ENCODE data around the gene LRRC74A. TPM values are rescaled to one million over a fixed set of nuclear protein-coding genes. Genes with fewer than 3 reads are reported as not detected.

Gene LRRC74A
- total and polyA plus RNA-seq, 8 donors: 0.07 TPM; not detected in 7

- Histone ChIP-seq H3K36me3 (no peaks in the 10 kb centered on the region), H3K9me3 (no peaks in the 10 kb centered on the region), H3K4me3 (peak overlapping the region in 1 of 4 donors; percentile 47), H3K27ac (peak overlapping the region; percentile 79 to 96 (median 86)), H3K27me3 (no peaks in the 10 kb centered on the region), H3K4me1 (peaks cover 65 to 75% (median 68%) of the 10 kb centered on the region in 3 donors)
- FAIRE-seq (no peak), DNase-seq (peak; percentile 81 to 90 (median 88)), ATAC-seq (peak; percentile 58 to 68 (median 64))
- intact Hi-C loops (cut with DNase I): no loop called here
- 15 to 23% methylated on average over 7 of the region's 7 CpGs for WGBS, 2 donors
- TF ChIP-seq, protein P1, sequence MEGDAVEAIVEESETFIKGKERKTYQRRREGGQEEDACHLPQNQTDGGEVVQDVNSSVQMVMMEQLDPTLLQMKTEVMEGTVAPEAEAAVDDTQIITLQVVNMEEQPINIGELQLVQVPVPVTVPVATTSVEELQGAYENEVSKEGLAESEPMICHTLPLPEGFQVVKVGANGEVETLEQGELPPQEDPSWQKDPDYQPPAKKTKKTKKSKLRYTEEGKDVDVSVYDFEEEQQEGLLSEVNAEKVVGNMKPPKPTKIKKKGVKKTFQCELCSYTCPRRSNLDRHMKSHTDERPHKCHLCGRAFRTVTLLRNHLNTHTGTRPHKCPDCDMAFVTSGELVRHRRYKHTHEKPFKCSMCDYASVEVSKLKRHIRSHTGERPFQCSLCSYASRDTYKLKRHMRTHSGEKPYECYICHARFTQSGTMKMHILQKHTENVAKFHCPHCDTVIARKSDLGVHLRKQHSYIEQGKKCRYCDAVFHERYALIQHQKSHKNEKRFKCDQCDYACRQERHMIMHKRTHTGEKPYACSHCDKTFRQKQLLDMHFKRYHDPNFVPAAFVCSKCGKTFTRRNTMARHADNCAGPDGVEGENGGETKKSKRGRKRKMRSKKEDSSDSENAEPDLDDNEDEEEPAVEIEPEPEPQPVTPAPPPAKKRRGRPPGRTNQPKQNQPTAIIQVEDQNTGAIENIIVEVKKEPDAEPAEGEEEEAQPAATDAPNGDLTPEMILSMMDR (IDR thresholded peaks at IDR 0.05): no peak
Observed at GRCh38 chr14:76829650-76830421, 3.6 kb downstream of the LRRC74A start.

DNA sequence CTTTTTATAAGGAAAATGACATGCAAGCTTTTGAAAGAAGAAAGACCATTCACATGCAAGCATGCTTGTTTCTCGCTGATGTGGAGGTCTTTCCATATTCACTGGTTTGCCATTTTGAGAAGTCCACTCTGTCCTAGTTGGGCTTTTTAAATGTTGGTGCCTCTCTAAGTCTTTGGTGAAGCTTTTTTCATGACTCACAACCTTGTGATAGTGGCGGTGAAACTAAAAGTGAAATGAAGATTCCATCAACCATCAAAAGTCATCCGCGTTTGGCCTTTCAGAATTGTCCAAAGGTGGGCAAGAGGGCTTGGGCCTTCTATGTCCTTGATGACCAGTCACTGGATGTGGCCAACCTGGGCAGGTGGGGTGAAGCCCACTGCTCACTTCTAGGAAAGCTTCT lies 4.3 kb downstream of the LRRC74A start:
- H3K27me3 ChIP-seq: no peaks in the 10 kb centered on the region
- intact Hi-C loops (cut with DNase I): no loop called here
- H3K4me1 ChIP-seq: peaks cover 71 to 80% (median 74%) of the 10 kb centered on the region in 3 donors
- no peaks in the 10 kb centered on the region for H3K9me3 ChIP-seq
- no peak for DNase-seq
- no peaks in the 10 kb centered on the region for H3K36me3 ChIP-seq
- ATAC-seq: no peak
- peak overlapping the region; percentile 79 to 96 (median 86) for H3K27ac ChIP-seq
- no peak for FAIRE-seq
- TF ChIP-seq, protein P1 (IDR thresholded peaks at IDR 0.05): no peak
- 87 to 95% methylated on average over 4 of the region's 4 CpGs for WGBS, 2 donors
- no peak overlapping the region for H3K4me3 ChIP-seq

DNA sequence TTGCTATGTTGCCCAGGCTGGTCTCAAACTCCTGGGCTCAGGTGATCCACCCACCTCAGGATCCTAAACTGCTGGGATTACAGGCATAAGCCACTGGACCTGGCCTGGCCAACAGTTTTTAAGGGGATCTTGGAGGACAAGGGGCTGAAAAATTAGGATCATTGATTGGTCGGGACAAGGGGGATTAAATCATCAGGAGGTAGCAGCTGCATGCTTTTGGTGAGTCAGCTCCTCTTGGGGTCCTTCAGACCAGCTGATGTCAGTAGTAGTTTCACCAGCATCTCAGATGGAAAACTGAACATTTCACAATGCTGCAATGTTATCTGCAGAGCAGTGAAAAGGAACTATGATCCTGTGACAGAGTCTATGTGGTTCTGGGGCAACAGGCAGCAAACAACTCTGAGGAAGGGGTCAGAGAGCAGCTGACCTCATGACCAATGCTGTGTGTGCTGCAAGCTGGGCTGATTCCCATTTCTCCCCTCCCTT lies 6.3 kb downstream of the LRRC74A start:
- peak overlapping the region in 3 of 4 donors; percentile 31 to 96 (median 92) for H3K27ac ChIP-seq
- intact Hi-C loops (cut with DNase I): no loop called here
- no peaks in the 10 kb centered on the region for H3K9me3 ChIP-seq
- no peaks in the 10 kb centered on the region for H3K27me3 ChIP-seq
- TF ChIP-seq, protein P1 (IDR thresholded peaks at IDR 0.05): no peak
- no peak for FAIRE-seq
- 73 to 95% methylated on average over 1 of the region's 1 CpG for WGBS, 2 donors
- DNase-seq: no peak
- no peaks in the 10 kb centered on the region for H3K36me3 ChIP-seq
- H3K4me3 ChIP-seq: no peak overlapping the region
- no peak for ATAC-seq
- H3K4me1 ChIP-seq: peaks cover 67 to 81% (median 72%) of the 10 kb centered on the region in 3 donors

GRCh38 chr14:76833011-76833410 lies 6.8 kb downstream of the LRRC74A start:
- no peaks in the 10 kb centered on the region for H3K9me3 ChIP-seq
- no peaks in the 10 kb centered on the region for H3K27me3 ChIP-seq
- intact Hi-C loops (cut with DNase I): no loop called here
- no peak overlapping the region for H3K4me3 ChIP-seq
- DNase-seq (no peak), FAIRE-seq (no peak), ATAC-seq (no peak)
- TF ChIP-seq, protein P1 (IDR thresholded peaks at IDR 0.05): no peak
- peak overlapping the region in 2 of 4 donors; percentile 92 to 96 for H3K27ac ChIP-seq
- WGBS, 2 donors: 84 to 88% methylated on average over 2 of the region's 2 CpGs
- H3K4me1 ChIP-seq: peaks cover 67 to 81% (median 77%) of the 10 kb centered on the region in 3 donors
- H3K36me3 ChIP-seq: no peaks in the 10 kb centered on the region

DNA sequence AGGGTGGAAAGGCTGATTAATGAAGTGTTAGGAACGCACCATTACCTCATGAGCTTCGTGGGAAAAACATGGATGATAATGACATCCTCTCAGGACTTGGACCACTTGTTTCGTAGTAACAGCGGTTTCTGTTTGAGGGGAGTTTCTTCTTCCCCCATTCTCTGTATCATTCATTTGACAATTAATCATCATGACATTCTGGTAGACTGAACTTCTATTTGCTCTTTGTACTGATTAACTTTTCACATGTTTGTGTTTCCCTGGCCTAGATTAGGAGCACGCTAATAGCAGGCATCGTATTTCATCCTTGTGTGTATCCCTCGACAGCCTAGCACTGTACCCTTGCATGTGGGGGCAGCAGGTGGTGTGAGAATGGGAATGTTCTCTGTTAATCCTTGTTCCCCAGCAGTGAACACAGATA lies 8.0 kb downstream of the LRRC74A start:
- Histone ChIP-seq H3K4me3 (no peak overlapping the region), H3K9me3 (no peaks in the 10 kb centered on the region), H3K27ac (peak overlapping the region; percentile 29 to 96 (median 68)), H3K36me3 (no peaks in the 10 kb centered on the region), H3K4me1 (peaks cover 55 to 75% (median 71%) of the 10 kb centered on the region in 3 donors), H3K27me3 (no peaks in the 10 kb centered on the region)
- intact Hi-C loops (cut with DNase I): no loop called here
- TF ChIP-seq, protein P1 (IDR thresholded peaks at IDR 0.05): no peak
- DNase-seq (peak in 2 of 6 donors; percentile 53 to 55), ATAC-seq (peak; percentile 66 to 80 (median 74)), FAIRE-seq (no peak)
- WGBS, 2 donors: 8 to 10% methylated on average over 7 of the region's 7 CpGs

All from pancreas (tissue), 10 donors.